K562 treated with DMSO at 1 percent for 4 hours (cell line): ENCODE results near the gene TMEM88. TPM values are rescaled to one million over a fixed set of nuclear protein-coding genes. Genes with fewer than 3 reads are reported as not detected.

ENCODE experiments used
- total RNA-seq: library from RNA; unstranded; fragments of 300-600 nt; gene quantifications from 2 replicates; pipeline ENCODE4 v1.2.3, GENCODE V29; 2022; ENCODE audit not compliant: insufficient read depth

Gene TMEM88, protein sequence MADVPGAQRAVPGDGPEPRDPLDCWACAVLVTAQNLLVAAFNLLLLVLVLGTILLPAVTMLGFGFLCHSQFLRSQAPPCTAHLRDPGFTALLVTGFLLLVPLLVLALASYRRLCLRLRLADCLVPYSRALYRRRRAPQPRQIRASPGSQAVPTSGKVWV
- 1.4 TPM in 1 of 2 replicates, not detected in the other for total RNA-seq

DNA sequence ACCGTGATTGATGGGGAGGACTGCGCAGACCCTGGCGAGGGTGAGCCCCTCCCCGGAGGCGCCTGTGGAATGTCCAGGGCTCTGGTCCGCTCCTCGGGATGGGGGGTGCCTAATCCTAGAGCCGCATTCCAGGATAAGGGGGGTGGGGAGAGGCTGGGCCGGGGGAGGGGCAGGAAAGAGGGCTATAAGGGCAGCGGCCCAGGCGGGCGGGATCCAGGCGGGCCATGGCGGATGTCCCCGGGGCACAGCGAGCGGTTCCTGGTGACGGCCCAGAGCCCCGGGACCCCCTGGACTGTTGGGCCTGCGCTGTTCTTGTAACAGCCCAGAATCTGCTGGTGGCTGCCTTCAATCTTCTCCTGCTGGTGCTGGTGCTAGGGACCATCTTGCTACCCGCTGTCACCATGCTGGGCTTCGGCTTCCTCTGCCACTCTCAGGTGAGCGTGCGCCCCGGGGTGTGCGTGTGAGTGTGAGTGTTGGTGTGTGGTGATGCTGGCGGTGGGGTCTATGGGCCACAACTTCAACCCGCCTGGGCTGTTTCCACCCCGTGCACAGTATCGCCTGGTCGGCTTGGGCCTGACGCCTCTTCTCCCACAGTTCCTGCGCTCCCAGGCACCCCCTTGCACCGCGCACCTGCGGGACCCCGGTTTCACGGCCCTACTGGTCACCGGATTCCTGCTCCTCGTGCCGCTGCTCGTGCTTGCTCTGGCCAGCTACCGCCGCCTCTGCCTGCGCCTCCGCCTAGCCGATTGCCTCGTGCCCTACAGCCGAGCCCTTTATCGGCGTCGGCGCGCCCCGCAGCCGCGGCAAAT, at the start of gene TMEM88:
Gene TMEM88 (plus strand): TSS at position 216 of the 809 bp plus-strand sequence. CDS start 9 bp downstream, at position 225.

DNA sequence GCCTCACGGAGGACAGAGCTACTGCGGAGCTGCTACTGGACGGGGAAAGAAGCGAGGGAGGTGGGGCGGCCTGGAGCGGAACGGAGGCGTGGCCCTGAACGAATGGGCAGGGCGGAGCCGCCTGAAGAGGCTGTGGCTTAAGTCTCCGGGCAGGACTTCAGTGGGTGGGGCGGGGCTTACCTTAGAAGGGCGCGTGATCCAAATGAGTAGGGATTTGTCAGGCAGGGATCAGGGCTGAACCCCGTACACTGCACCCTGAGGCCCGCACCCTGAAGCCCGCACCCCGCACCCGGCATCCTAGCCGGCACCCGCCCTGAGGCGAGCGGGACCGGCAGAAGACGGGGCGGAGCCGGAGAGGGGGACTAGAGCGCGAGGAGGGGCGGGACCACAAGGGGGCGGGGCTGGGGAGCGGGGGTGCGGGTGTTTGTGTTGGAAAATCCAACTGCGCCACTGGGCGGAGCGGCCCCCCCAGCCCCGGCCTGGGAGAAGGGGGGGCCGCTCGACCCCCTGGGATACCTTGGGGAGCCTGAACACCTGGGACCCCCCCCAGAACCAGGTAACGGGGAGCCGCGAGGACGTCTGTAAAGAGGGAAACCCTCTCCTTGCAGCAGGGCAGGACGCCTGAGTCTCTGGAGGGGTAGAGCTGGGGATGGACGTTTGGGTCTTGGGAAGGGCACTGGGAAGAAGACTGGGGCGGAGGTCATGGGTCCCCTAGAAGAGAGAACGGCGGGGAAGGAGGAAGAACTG, 20.9 kb upstream of the TMEM88 start, which contains the start of gene KDM6B:
Gene KDM6B (plus strand): TSS at position 423 of the 747 bp plus-strand sequence. CDS start 11,338 bp downstream, outside the sequence.

DNA sequence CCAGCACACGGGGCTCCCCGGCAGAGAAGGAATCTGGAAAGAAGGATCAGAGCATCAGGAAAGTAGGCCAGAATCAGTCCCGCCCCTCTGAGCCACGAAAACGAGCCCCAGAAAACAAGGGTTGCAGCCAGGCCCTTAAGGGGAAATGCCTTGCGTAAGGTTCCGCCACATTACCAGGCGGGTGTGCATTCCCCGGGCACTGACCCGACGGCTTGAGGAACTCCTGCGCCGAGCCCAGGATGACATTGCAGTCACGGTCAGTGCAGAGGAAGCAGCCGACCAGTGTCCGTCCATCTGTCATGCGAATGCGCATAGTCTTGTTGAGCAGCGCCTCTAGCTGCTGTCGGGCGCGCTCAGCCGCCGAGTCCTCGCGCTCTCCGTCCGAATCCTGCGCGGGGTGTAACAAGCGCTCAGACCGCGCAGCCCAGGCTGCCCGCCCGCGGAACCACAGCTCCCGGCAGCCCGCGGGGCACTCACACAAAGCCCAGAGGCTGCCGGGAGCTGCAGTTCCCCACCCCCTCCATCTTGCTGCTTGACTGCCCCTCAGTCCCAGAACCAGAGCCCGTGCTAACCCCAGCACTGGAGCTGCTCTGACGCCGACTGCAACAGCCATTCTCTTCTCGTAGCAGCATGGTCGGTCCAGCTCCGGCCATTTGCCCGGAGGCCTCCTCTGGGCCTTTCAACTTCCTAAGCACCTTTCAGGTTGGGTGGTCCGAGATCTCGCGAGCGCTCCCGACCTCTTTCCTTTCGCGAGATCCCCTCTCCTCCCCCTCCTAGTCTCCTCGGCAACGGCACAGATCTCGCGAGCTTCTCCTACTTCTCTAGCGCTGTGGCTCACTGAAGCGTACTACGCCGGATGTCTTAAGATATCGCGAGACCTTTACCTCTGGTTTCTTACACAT, 2.2 kb downstream of the TMEM88 start, which contains the start of gene NAA38:
Gene NAA38 (minus strand): TSS at position 749 of the 902 bp plus-strand sequence. CDS start 96 bp downstream, at position 653.

DNA sequence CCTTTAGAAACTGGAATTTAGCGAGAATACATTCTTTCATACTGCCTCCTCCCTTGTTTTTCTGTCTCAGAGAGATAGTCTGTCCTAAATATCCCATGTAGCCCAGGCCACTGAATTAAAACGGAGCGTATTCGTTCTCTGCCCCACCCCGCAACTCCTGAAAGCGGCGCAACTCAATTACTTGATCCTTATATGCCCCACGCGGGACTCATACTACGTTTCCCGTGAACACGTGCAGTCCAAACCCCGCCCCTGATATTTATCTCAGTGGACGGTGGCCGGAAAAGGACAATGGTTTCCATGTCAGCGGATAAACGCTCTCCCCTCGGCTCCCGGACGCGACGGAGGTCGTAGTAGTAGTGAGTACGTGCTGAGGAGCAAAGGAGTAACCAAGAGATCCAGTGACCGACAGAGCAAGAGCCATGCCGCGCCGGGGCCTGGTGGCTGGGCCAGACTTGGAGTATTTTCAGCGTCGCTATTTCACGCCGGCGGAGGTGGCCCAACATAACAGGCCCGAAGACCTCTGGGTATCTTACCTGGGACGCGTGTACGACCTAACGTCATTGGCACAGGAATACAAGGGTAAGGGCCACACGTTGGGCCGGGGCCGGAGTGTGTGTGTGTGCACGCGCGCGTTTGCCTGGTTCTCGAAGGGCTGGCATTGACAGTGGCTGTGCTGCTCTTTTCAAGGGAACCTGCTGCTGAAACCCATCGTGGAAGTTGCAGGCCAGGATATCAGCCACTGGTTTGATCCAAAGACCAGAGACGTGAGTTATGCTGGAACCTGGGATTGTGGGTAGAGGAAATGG, 3.1 kb downstream of the TMEM88 start, which contains the start of gene CYB5D1:
Gene CYB5D1 (plus strand): TSS at position 291 of the 809 bp plus-strand sequence. CDS start 132 bp downstream, at position 423.

DNA sequence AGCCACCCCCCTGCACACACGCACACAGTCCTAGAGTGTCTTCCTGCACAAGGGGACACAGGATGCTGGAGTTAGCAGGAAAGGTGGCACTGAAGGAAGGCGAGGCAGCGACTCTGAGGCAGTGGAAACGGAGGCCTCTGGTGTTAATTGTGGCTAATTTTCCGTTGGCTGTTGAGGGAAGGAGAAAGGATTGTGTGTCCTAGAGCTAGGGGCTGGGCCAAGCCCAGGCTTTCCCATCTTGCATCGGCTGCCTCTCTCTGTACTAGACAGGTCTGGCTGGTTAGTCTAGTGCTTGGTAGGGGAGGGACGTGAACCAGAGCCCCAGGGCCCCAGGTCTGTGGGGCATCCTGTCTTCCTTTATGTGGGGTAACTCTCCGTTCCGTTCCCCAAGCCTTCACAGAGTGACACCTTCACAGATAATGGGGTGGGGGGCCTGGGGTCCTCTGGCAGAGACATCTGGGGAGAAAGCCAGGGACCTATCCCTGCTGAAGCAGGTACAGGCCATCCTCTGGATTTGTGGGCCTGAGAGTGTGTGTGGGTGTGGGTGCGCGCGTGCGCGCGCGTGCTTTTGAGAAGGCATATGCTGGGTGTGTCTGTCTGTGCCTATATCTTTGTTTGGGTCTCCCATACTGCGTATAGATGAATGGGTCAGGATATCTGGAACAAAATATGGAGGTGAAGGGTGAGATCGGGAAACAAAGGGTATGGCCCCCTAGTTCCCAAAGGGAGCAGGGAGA, 33.5 kb downstream of the TMEM88 start, which contains the start of gene CHD3:
Gene CHD3 (plus strand): TSS at position 606 of the 737 bp plus-strand sequence. CDS start 212 bp downstream, outside the sequence.

Other genes with a start within 250 kb of the TMEM88 start
- 40.7 and 49.2 TPM in 2 replicates for gene FXR2, start 240.2 kb upstream of the TMEM88 start, total RNA-seq
- gene SAT2, start 227.2 kb upstream of the TMEM88 start, total RNA-seq, result 29.5 and 43.0 TPM in 2 replicates
- not detected in 2 replicates for gene SHBG, start 224.9 kb upstream of the TMEM88 start, total RNA-seq
- 2.0 and 3.5 TPM in 2 replicates for gene ATP1B2, start 204.1 kb upstream of the TMEM88 start, total RNA-seq
- 5.5 and 5.8 TPM in 2 replicates for gene TP53, start 167.6 kb upstream of the TMEM88 start, total RNA-seq
- gene WRAP53, start 166.6 kb upstream of the TMEM88 start, total RNA-seq, result 29.2 and 33.1 TPM in 2 replicates
- not detected in 2 replicates for gene EFNB3, start 149.9 kb upstream of the TMEM88 start, total RNA-seq
- gene DNAH2, start 137.3 kb upstream of the TMEM88 start, total RNA-seq, result not detected in 2 replicates
- 16.3 and 17.1 TPM in 2 replicates for gene KDM6B, start 20.8 kb upstream of the TMEM88 start, total RNA-seq
- 27.8 and 29.8 TPM in 2 replicates for gene NAA38, start 2.5 kb downstream of the TMEM88 start, total RNA-seq
- gene CYB5D1, start 2.9 kb downstream of the TMEM88 start, total RNA-seq, result 1.2 and 3.8 TPM in 2 replicates
- gene CHD3, start 33.7 kb downstream of the TMEM88 start, total RNA-seq, result 28.9 and 41.1 TPM in 2 replicates
- 0.99 and 8.4 TPM in 2 replicates for gene RNF227, start 61.2 kb downstream of the TMEM88 start, total RNA-seq
- 0.51 and 2.6 TPM in 2 replicates for gene KCNAB3, start 74.8 kb downstream of the TMEM88 start, total RNA-seq
- gene TRAPPC1, start 76.9 kb downstream of the TMEM88 start, total RNA-seq, result 103 and 117 TPM in 2 replicates
- gene CNTROB, start 77.1 kb downstream of the TMEM88 start, total RNA-seq, result 17.7 and 26.8 TPM in 2 replicates
- gene GUCY2D, start 147.5 kb downstream of the TMEM88 start, total RNA-seq, result not detected in 2 replicates
- not detected in 2 replicates for gene ALOX15B, start 184.0 kb downstream of the TMEM88 start, total RNA-seq
- not detected in 2 replicates for gene ALOX12B, start 232.7 kb downstream of the TMEM88 start, total RNA-seq